Fibroblast of mammary gland (primary cell): Measurements from ENCODE around the gene RASGRF2.

Experiments
- DNase-seq: peaks from one replicate; pipeline ENCODE4 v3.0.0-alpha.2; 2010; ENCODE audit warnings: low read depth
- H3K4me3 ChIP-seq: 2 replicates; pipeline ENCODE4 v1.5.1; 2011; ENCODE audit warnings: low read depth, mild to moderate bottlenecking, low read length, moderate library complexity; ENCODE audit not compliant: control insufficient read depth
- TF ChIP-seq, protein P1 (sequence below): conservative IDR thresholded peaks from 2 replicates; pipeline ENCODE4 v1.5.1; 2011; ENCODE audit warnings: low read depth, low read length, inconsistent platforms; ENCODE audit not compliant: control insufficient read depth, insufficient read depth

RASGRF2 gene

DNA sequence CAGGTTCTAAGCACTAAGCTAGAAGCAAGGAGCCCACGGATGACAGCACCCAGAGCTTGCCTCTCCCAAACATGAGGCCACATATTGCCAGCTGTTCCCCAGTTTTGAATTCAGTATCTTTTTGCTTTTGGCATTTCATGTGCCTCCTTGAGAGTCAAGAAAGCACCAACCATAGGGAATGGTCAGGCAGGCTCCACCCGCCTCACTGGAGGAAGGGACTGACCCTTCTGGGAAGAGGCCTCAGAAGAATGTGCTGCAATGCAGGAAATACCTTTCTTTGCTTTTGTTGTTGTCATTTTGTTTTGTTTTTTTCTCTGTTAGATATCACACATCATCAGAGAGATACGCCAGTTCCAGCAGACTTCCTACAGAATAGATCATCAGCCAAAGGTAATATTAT is 259.2 kb downstream of the RASGRF2 start:
- no peak for DNase-seq
- TF ChIP-seq, protein P1, sequence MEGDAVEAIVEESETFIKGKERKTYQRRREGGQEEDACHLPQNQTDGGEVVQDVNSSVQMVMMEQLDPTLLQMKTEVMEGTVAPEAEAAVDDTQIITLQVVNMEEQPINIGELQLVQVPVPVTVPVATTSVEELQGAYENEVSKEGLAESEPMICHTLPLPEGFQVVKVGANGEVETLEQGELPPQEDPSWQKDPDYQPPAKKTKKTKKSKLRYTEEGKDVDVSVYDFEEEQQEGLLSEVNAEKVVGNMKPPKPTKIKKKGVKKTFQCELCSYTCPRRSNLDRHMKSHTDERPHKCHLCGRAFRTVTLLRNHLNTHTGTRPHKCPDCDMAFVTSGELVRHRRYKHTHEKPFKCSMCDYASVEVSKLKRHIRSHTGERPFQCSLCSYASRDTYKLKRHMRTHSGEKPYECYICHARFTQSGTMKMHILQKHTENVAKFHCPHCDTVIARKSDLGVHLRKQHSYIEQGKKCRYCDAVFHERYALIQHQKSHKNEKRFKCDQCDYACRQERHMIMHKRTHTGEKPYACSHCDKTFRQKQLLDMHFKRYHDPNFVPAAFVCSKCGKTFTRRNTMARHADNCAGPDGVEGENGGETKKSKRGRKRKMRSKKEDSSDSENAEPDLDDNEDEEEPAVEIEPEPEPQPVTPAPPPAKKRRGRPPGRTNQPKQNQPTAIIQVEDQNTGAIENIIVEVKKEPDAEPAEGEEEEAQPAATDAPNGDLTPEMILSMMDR = no peak
- H3K4me3 ChIP-seq = no peak overlapping the region

DNA sequence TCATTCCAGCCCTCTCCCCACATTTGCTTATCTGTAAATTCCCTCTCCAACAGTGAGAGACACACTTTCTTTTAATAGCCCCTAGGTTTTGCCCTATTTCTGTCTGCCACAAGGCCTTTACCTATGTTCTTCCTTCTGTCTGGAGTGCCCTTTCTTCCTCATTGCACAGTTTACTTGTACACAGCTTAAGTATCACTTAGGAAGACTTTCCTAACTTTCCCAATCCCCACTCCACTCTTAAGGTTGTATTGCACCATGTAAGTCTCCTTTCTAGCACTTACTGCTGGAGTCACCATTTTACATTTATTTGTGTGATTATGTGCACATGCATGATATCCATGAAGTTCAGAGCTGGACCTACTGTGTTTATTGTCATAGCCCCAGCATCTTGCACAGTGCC is 262.1 kb downstream of the RASGRF2 start:
- no peak for DNase-seq
- TF ChIP-seq, protein P1 = no peak
- H3K4me3 ChIP-seq = no peak overlapping the region

DNA sequence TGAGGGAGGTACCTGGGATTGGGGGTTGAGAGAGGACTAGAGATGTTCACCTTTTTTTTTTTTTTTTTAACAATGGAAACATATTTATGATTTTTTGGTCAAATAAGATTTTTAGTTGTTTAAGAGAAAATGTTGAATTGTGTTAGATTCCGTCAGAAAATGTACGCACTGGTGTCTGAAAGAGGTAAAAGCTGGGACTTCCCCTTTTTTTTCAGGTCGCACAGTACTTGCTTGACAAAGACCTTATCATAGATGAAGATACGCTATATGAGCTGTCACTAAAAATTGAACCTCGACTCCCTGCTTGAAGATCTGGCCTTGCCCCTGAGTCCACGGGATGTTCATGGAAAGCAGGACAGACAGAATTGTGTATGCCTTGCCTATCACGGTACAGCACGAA is 265.3 kb downstream of the RASGRF2 start:
- no peak for DNase-seq
- no peak overlapping the region for H3K4me3 ChIP-seq
- TF ChIP-seq, protein P1 = no peak

DNA sequence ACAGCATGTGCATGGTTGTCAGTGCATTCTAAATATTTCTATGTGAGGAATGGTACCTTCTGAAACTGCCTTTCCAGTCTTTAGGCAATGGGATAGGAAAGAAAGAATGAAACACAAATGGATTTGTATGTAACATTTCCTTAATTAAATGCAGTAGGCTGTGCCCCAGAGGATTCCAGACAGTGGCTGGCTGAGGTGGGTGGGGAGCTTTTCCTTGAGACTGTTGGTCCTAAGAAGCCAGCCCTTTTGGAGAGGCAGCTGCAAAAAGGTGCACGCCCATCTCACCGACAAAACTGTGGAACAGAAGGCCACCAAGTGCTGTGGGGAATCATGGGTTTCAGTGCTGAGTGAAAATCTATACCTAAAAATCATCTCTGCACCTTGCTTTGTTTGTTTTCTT is 266.1 kb downstream of the RASGRF2 start:
- TF ChIP-seq, protein P1 = no peak
- DNase-seq = no peak

DNA sequence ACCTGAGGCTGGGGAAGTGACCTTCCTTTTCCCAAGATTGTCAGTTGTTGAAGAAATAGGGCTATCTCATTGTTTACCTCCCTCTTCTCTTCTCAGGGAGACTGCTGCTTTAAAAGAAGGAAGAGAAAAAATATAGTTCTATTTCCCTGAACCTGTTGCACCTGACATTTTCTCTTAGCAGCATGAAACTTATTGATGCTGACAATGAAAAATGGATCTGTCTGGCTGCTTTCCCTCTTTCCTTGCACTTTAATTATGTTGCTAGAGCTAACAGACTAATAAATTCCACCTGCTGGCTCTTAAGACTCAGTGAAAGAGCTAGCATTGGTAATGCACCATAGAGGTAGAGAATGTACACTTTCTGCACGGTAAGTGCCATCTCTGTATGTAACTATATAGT is 266.8 kb downstream of the RASGRF2 start:
- no peak for DNase-seq
- TF ChIP-seq, protein P1 = no peak
- H3K4me3 ChIP-seq = no peak overlapping the region

More for the DNA sequence above, 266.1 kb downstream of the RASGRF2 start:
- no peak overlapping the region for H3K4me3 ChIP-seq

DNA sequence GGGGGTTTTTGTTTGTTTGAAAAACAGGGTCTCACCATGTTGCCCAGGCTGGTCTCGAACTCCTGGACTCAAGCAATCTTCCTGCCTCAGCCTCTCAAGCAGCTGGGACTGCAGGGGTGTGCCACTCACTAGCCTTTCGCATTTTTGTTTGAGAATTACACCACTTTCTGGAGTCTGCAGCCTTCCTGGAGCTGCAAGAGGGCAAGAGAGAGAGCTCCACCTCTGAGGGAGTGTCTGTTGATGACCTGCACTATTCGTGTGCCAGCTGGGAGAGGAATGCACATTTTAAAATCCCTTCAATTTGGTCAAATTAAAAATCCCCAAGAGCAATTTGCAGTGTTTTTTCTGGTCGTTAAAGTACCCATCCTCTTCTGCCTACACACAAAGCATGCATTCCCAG is 267.9 kb downstream of the RASGRF2 start:
- H3K4me3 ChIP-seq = no peak overlapping the region
- TF ChIP-seq, protein P1 = no peak
- no peak for DNase-seq

DNA sequence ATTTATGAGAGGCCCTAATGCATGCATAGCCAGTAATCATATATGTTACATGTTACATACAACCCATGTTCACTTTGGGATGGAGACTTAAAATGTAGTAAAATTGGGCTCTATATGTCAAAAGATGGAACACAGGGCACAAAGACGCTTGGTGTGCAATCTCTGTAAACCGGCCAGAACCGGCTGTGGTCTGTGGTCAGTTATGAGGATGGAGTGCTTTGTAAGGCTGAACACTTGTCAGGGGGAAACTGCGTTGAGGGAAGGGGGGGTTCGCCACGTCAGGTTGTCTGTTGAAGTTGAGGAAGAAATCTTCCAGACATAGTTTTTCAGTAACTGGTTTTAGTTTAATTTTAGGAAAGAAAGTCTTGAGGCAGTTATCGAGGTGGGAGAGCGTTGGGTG is 270.3 kb downstream of the RASGRF2 start:
- no peak overlapping the region for H3K4me3 ChIP-seq
- DNase-seq = no peak
- TF ChIP-seq, protein P1 = no peak
